GM23338 (cell line): ENCODE results near the gene APAF1. TPM values are rescaled to one million over a fixed set of nuclear protein-coding genes. Genes with fewer than 3 reads are reported as not detected.

Experiments used
- ATAC-seq: fragments of 200-7000 bp; cut with Tn5 transposase; 3 replicates; pipeline ENCODE4 v1.9.1; 2020
- DNase-seq: peaks from one replicate; pipeline ENCODE4 v3.0.0-alpha.2; 2015; ENCODE audit warnings: low spot score
- H2AFZ ChIP-seq: fragments of 200-600 bp; sonication (generic); 2 replicates; pipeline ENCODE4 v1.8.0; 2016; ENCODE audit warnings: antibody characterized with exemption, mild to moderate bottlenecking, moderate library complexity
- H3F3A ChIP-seq: fragments of 200-600 bp; sonication (generic); replicated peaks from 2 replicates; pipeline ENCODE4 v1.8.0; 2017; ENCODE audit warnings: antibody characterized with exemption, mixed run types, low read depth
- H3K27ac ChIP-seq: fragments of 200-600 bp; sonication (generic); 2 replicates; pipeline ENCODE4 v1.6.1; 2016; ENCODE audit warnings: low read depth
- H3K27me3 ChIP-seq: fragments of 200-600 bp; sonication (generic); 2 replicates; pipeline ENCODE4 v1.8.0; 2016; ENCODE audit warnings: mild to moderate bottlenecking, mixed run types, moderate library complexity; ENCODE audit not compliant: insufficient read depth
- H3K36me3 ChIP-seq: fragments of 200-600 bp; sonication (generic); 2 replicates; pipeline ENCODE4 v1.8.0; 2016; ENCODE audit warnings: mild to moderate bottlenecking; ENCODE audit not compliant: insufficient read depth
- H3K4me1 ChIP-seq: fragments of 200-600 bp; sonication (generic); 2 replicates; pipeline ENCODE4 v1.8.0; 2016; ENCODE audit warnings: mild to moderate bottlenecking, moderate library complexity; ENCODE audit not compliant: insufficient read depth
- H3K4me2 ChIP-seq: fragments of 200-600 bp; sonication (generic); 2 replicates; pipeline ENCODE4 v1.7.1; 2017; ENCODE audit warnings: mixed run types
- H3K4me3 ChIP-seq: fragments of 200-600 bp; sonication (generic); 2 replicates; pipeline ENCODE4 v1.6.1; 2016; ENCODE audit warnings: mixed run types
- H3K79me2 ChIP-seq: fragments of 200-600 bp; sonication (generic); replicated peaks from 2 replicates; pipeline ENCODE4 v1.8.0; 2017; ENCODE audit warnings: mild to moderate bottlenecking; ENCODE audit not compliant: insufficient read depth
- H3K9me2 ChIP-seq: fragments of 200-600 bp; sonication (generic); 2 replicates; pipeline ENCODE4 v1.8.0; 2017; ENCODE audit not compliant: insufficient read depth
- H4K20me1 ChIP-seq: fragments of 200-600 bp; sonication (generic); replicated peaks from 2 replicates; pipeline ENCODE4 v1.8.0; 2017; ENCODE audit warnings: mild to moderate bottlenecking; ENCODE audit not compliant: insufficient read depth
- H3K27ac Mint-ChIP-seq: 2 replicates; pipeline ENCODE4 v1.8.0; 2020; ENCODE audit warnings: inconsistent platforms, mild to moderate bottlenecking, moderate library complexity, mixed read lengths
- H3K27me3 Mint-ChIP-seq: 3 replicates; pipeline ENCODE4 v1.8.0; 2022; ENCODE audit warnings: low read depth, mild to moderate bottlenecking, moderate library complexity, mixed read lengths, inconsistent platforms; ENCODE audit not compliant: insufficient read depth, poor library complexity
- H3K36me3 Mint-ChIP-seq: 3 replicates; pipeline ENCODE4 v1.8.0; 2021; ENCODE audit warnings: low read depth, mild to moderate bottlenecking, inconsistent platforms, moderate library complexity, mixed read lengths
- H3K4me1 Mint-ChIP-seq: 3 replicates; pipeline ENCODE4 v1.8.0; 2020; ENCODE audit warnings: mild to moderate bottlenecking, inconsistent platforms, mixed read lengths
- H3K4me3 Mint-ChIP-seq: 3 replicates; pipeline ENCODE4 v1.8.0; 2021; ENCODE audit warnings: moderate library complexity, mild to moderate bottlenecking, inconsistent platforms, mixed read lengths
- H3K9me3 Mint-ChIP-seq: 3 replicates; pipeline ENCODE4 v1.8.0; 2020; ENCODE audit warnings: moderate library complexity, mild to moderate bottlenecking, inconsistent platforms, mixed read lengths
- CREB1 ChIP-seq: fragments of 250-450 bp; sonication (Bioruptor Pico); IDR thresholded peaks from 2 replicates; pipeline ENCODE4 v1.5.0; 2020; ENCODE audit warnings: low read depth, mild to moderate bottlenecking, moderate library complexity
- ETS1 ChIP-seq: IDR thresholded peaks from 2 replicates; pipeline ENCODE4 v1.6.1; 2016; ENCODE audit warnings: antibody characterized with exemption
- JUNB ChIP-seq: IDR thresholded peaks from one replicate; pipeline ENCODE4 v1.6.1; 2016; ENCODE audit warnings: antibody characterized with exemption; ENCODE audit not compliant: unreplicated experiment
- ZNF114 ChIP-seq: fragments of 250-450 bp; sonication (Bioruptor Pico); IDR thresholded peaks from 2 replicates; pipeline ENCODE4 v1.5.0; 2020; ENCODE audit warnings: mild to moderate bottlenecking, moderate library complexity
- ZNF462 ChIP-seq: fragments of 250-450 bp; sonication (Bioruptor Pico); IDR thresholded peaks from 2 replicates; pipeline ENCODE4 v1.5.0; 2020; ENCODE audit warnings: mild to moderate bottlenecking, moderate library complexity
- polyA plus RNA-seq: library from polyadenylated mRNA; unstranded; fragments of >200 nt; fragmentation: Nextera tagmentation; extraction: Ambion mirVana; gene quantifications from 2 replicates; pipeline ENCODE4 v1.2.1, GENCODE V29; 2016
- total RNA-seq: library from RNA; depleted of rRNA; stranded (reverse); fragments of >200 nt; shearing (Covaris generic); gene quantifications from 2 replicates; pipeline ENCODE4 v1.2.3, GENCODE V29; 2014

Gene APAF1
- total and polyA plus RNA-seq, 2 experiments from 2014 or later: 12.0 to 31.2 TPM

- Histone ChIP-seq H3K79me2 (no peaks in the 10 kb centered on the region), H3K9me2 (no peaks in the 10 kb centered on the region), H3K4me2 (no peak overlapping the region), H3K4me3 (no peak overlapping the region), H3K27me3 (no peaks in the 10 kb centered on the region), H4K20me1 (0 out of 2 replicates have a peak, but pooled peaks cover 3% of the 10 kb centered on the region), H3K36me3 (no peaks in the 10 kb centered on the region), H3F3A (no peaks in the 10 kb centered on the region), H3K4me1 (no peaks in the 10 kb centered on the region), H3K27ac (no peak overlapping the region), H2AFZ (no peak overlapping the region)
- no peak overlapping the region for H3K27ac Mint-ChIP-seq
- no peak overlapping the region for H3K4me3 Mint-ChIP-seq
- TF ChIP-seq JUNB: no peak
- no peak for TF ChIP-seq CREB1 (CRISPR knock-in tag)
- TF ChIP-seq ZNF114: no peak
- TF ChIP-seq ETS1: no peak
- no peak for ATAC-seq
- H3K36me3 Mint-ChIP-seq: no peaks in the 10 kb centered on the region
- no peaks in the 10 kb centered on the region for H3K4me1 Mint-ChIP-seq
- no peaks in the 10 kb centered on the region for H3K9me3 Mint-ChIP-seq
- no peak for DNase-seq
- H3K27me3 Mint-ChIP-seq: no peaks in the 10 kb centered on the region
Observed at GRCh38 chr12:98618952-98619351, 26.1 kb upstream of the APAF1 start.

- H3K4me1 ChIP-seq: no peaks in the 10 kb centered on the region
- Mint-ChIP-seq H3K4me3 (no peak overlapping the region), H3K36me3 (peaks cover 5% of the 10 kb centered on the region; the same call in 2 of the 3 replicates), H3K27ac (no peak overlapping the region), H3K4me1 (no peaks in the 10 kb centered on the region), H3K9me3 (no peaks in the 10 kb centered on the region), H3K27me3 (peaks cover 2% of the 10 kb centered on the region)
- no peak overlapping the region for H3K27ac ChIP-seq
- TF ChIP-seq ETS1: no peak
- no peak for TF ChIP-seq JUNB
- H3K27me3 ChIP-seq: no peaks in the 10 kb centered on the region
- DNase-seq (peak; percentile 32), ATAC-seq (no peak)
- H2AFZ ChIP-seq: no peak overlapping the region
- no peaks in the 10 kb centered on the region for H3K36me3 ChIP-seq
- H3K4me3 ChIP-seq: no peak overlapping the region
- no peaks in the 10 kb centered on the region for H3K9me2 ChIP-seq
- H4K20me1 ChIP-seq: no peaks in the 10 kb centered on the region
- peaks cover 4% of the 10 kb centered on the region; the same call in 1 of the 2 replicates for H3K79me2 ChIP-seq
- no peaks in the 10 kb centered on the region for H3F3A ChIP-seq
- H3K4me2 ChIP-seq: no peak overlapping the region
Observed at GRCh38 chr12:98635657-98636323, 9.3 kb upstream of the APAF1 start.

- Histone ChIP-seq H2AFZ (no peak overlapping the region), H4K20me1 (peaks cover 5% of the 10 kb centered on the region; the same call in 1 of the 2 replicates), H3K4me2 (no peak overlapping the region), H3K27ac (no peak overlapping the region), H3F3A (no peaks in the 10 kb centered on the region), H3K36me3 (no peaks in the 10 kb centered on the region), H3K9me2 (no peaks in the 10 kb centered on the region), H3K4me1 (no peaks in the 10 kb centered on the region), H3K4me3 (no peak overlapping the region), H3K79me2 (peaks cover 15% of the 10 kb centered on the region), H3K27me3 (no peaks in the 10 kb centered on the region)
- peaks cover 2% of the 10 kb centered on the region for H3K27me3 Mint-ChIP-seq
- DNase-seq (no peak), ATAC-seq (no peak)
- no peaks in the 10 kb centered on the region for H3K4me1 Mint-ChIP-seq
- H3K27ac Mint-ChIP-seq: no peak overlapping the region
- peaks cover 5% of the 10 kb centered on the region; the same call in 2 of the 3 replicates for H3K36me3 Mint-ChIP-seq
- no peaks in the 10 kb centered on the region for H3K9me3 Mint-ChIP-seq
- H3K4me3 Mint-ChIP-seq: no peak overlapping the region
- TF ChIP-seq ZNF462 (CRISPR knock-in tag) (no peak), ETS1 (no peak), CREB1 (CRISPR knock-in tag) (no peak), ZNF114 (no peak)
Observed at GRCh38 chr12:98637068-98637467, 8.0 kb upstream of the APAF1 start.
